SK-N-SH (cell line): ENCODE results near the gene ATP1A2. TPM values are rescaled to one million over a fixed set of nuclear protein-coding genes. Genes with fewer than 3 reads are reported as not detected.

Experiments used
- CTCF ChIA-PET: fragments of 300-600, 350-600 bp; formaldehyde crosslinking; extraction: SDS; loops from one replicate; lab custom pipeline; 2021; lab: Yijun Ruan, JAX
- POLR2A ChIA-PET: fragments of 350-600 bp; sonication (Branson Sonifier 250); formaldehyde crosslinking; extraction: SDS; loops from one replicate; lab custom pipeline; 2020; ENCODE audit warnings: antibody characterized with exemption, inconsistent platforms; lab: Yijun Ruan, JAX
- DNase-seq: peaks from one replicate; pipeline ENCODE4 v3.0.0; 2012
- H2AFZ ChIP-seq: fragments of 200-600 bp; sonication (generic); 2 replicates; pipeline ENCODE4 v1.8.1; 2016; ENCODE audit warnings: antibody characterized with exemption, mild to moderate bottlenecking, low read depth
- H3F3A ChIP-seq: fragments of 200-600 bp; sonication (generic); replicated peaks from 2 replicates; pipeline ENCODE3; 2016; ENCODE audit warnings: antibody characterized with exemption, mild to moderate bottlenecking; ENCODE audit not compliant: insufficient read depth
- H3K27ac ChIP-seq, 2 experiments: fragments of 200-500 bp in 1 of 2; fragments of 200-600 bp in 1 of 2; sonication (Bioruptor generic) in 1 of 2; sonication (generic), shearing (Covaris generic) in 1 of 2; 2 replicates each; pipeline versions ENCODE4 v1.5.1 to v1.6.1; 2014 to 2016; ENCODE audit warnings: low read depth in 2 of 2, inconsistent platforms in 1 of 2, low read length in 1 of 2, mild to moderate bottlenecking in 1 of 2, mixed read lengths in 1 of 2
- H3K27me3 ChIP-seq: fragments of 200-600 bp; sonication (generic), shearing (Covaris generic); 2 replicates; pipeline ENCODE4 v1.6.1; 2016; ENCODE audit warnings: mixed run types; ENCODE audit not compliant: insufficient read depth
- H3K36me3 ChIP-seq, 2 experiments: fragments of 200-500 bp in 1 of 2; fragments of 200-600 bp in 1 of 2; sonication (Bioruptor generic) in 1 of 2; sonication (generic) in 1 of 2; replicated peaks in 1 of 2; 2 replicates each; pipeline versions ENCODE3 to v1.5.1; 2014 to 2016; ENCODE audit warnings: low read length in 1 of 2, mild to moderate bottlenecking in 1 of 2; ENCODE audit not compliant: insufficient read depth in 2 of 2, control insufficient read depth in 1 of 2
- H3K4me1 ChIP-seq, 2 experiments: fragments of 200-500 bp in 1 of 2; fragments of 200-600 bp in 1 of 2; sonication (Bioruptor generic) in 1 of 2; sonication (generic), shearing (Covaris generic) in 1 of 2; 2 replicates each; pipeline versions ENCODE4 v1.5.1 to v1.6.1; 2014 to 2016; ENCODE audit warnings: low read depth in 1 of 2, low read length in 1 of 2, mixed run types in 1 of 2; ENCODE audit not compliant: insufficient read depth in 2 of 2, control insufficient read depth in 1 of 2
- H3K4me2 ChIP-seq: fragments of 200-600 bp; sonication (generic), shearing (Covaris generic); 2 replicates; pipeline ENCODE4 v1.6.1; 2017; ENCODE audit warnings: mixed run types
- H3K4me3 ChIP-seq, 2 experiments: fragments of 200-500 bp in 1 of 2; fragments of 200-600 bp in 1 of 2; sonication (Bioruptor generic) in 1 of 2; sonication (generic), shearing (Covaris generic) in 1 of 2; 2 replicates each; pipeline versions ENCODE4 v1.5.1 to v1.8.1; 2014 to 2016; ENCODE audit warnings: low read depth in 2 of 2, inconsistent platforms in 1 of 2, low read length in 1 of 2, mild to moderate bottlenecking in 1 of 2, mixed read lengths in 1 of 2, moderate library complexity in 1 of 2
- H3K79me2 ChIP-seq: fragments of 200-600 bp; sonication (generic); 2 replicates; pipeline ENCODE4 v1.8.1; 2017; ENCODE audit warnings: mild to moderate bottlenecking; ENCODE audit not compliant: insufficient read depth
- H3K9ac ChIP-seq: fragments of 200-600 bp; sonication (generic); 2 replicates; pipeline ENCODE4 v1.6.1; 2017; ENCODE audit warnings: mixed run types
- H3K9me2 ChIP-seq: fragments of 200-600 bp; sonication (generic); 2 replicates; pipeline ENCODE4 v1.6.1; 2017; ENCODE audit warnings: mixed run types
- H3K9me3 ChIP-seq: fragments of 200-600 bp; sonication (generic); 2 replicates; pipeline ENCODE4 v1.6.1; 2017; ENCODE audit warnings: mixed run types, mild to moderate bottlenecking, moderate library complexity
- H4K20me1 ChIP-seq: fragments of 200-600 bp; sonication (generic); 2 replicates; pipeline ENCODE4 v1.6.1; 2017; ENCODE audit warnings: mild to moderate bottlenecking, mixed run types; ENCODE audit not compliant: insufficient read depth
- CHD2 ChIP-seq: fragments of 150-350 bp; IDR thresholded peaks from 2 replicates; pipeline ENCODE4 v1.6.1; 2018; ENCODE audit warnings: low read length; ENCODE audit not compliant: partially characterized antibody
- CTCF ChIP-seq: fragments of 200-600 bp; sonication (generic); IDR thresholded peaks from 2 replicates; pipeline ENCODE4 v1.6.1; 2017; ENCODE audit warnings: antibody characterized with exemption, mild to moderate bottlenecking, moderate library complexity
- ELF1 ChIP-seq: IDR thresholded peaks from 2 replicates; pipeline ENCODE4 v1.4.0; 2012
- EP300 ChIP-seq, 2 experiments: IDR thresholded peaks; 2 replicates each; pipeline versions ENCODE4 v1.4.0 to v1.6.1; 2012; ENCODE audit warnings: borderline replicate concordance in 1 of 2, low read depth in 1 of 2, low read length in 1 of 2
- JUND ChIP-seq: IDR thresholded peaks from 2 replicates; pipeline ENCODE4 v1.4.0; 2012
- MAX ChIP-seq: IDR thresholded peaks from 2 replicates; pipeline ENCODE4 v1.4.0; 2012; ENCODE audit warnings: low read depth
- NFIC ChIP-seq: IDR thresholded peaks from 2 replicates; pipeline ENCODE4 v1.4.0; 2012; ENCODE audit warnings: borderline replicate concordance
- RAD21 ChIP-seq: IDR thresholded peaks from 2 replicates; pipeline ENCODE4 v1.6.1; 2012; ENCODE audit warnings: mild to moderate bottlenecking, low read length
- RCOR1 ChIP-seq: fragments of 150-350 bp; IDR thresholded peaks from 2 replicates; pipeline ENCODE4 v1.6.1; 2017; ENCODE audit warnings: antibody characterized with exemption, low read length
- REST ChIP-seq: IDR thresholded peaks from 2 replicates; pipeline ENCODE4 v1.6.1; 2012; ENCODE audit warnings: mild to moderate bottlenecking, low read depth, low read length, moderate library complexity
- RFX5 ChIP-seq: IDR thresholded peaks from 2 replicates; pipeline ENCODE4 v1.6.1; 2012; ENCODE audit warnings: mild to moderate bottlenecking, improper control_type of control experiment, low read length
- SIN3A ChIP-seq: IDR thresholded peaks from 2 replicates; pipeline ENCODE4 v1.6.1; 2012; ENCODE audit warnings: low read depth, mild to moderate bottlenecking, low read length, moderate library complexity, borderline replicate concordance
- SMC3 ChIP-seq: IDR thresholded peaks from 2 replicates; pipeline ENCODE4 v1.6.1; 2012; ENCODE audit warnings: low read depth, low read length, improper control_type of control experiment
- USF1 ChIP-seq: IDR thresholded peaks from 2 replicates; pipeline ENCODE4 v1.4.0; 2012; ENCODE audit warnings: low read depth, borderline replicate concordance
- YY1 ChIP-seq: IDR thresholded peaks from 2 replicates; pipeline ENCODE4 v1.4.0; 2012; ENCODE audit warnings: low read depth, mild to moderate bottlenecking
- ZBTB33 ChIP-seq: IDR thresholded peaks from 2 replicates; pipeline ENCODE4 v1.4.0; 2012; ENCODE audit warnings: low read depth, borderline replicate concordance
- WGBS: methylation state at CpG from one replicate; pipeline ENCODE4 v1.1.6; 2017; ENCODE audit warnings: low lambda C conversion rate; 5-methylcytosine and 5-hydroxymethylcytosine counted together
- polyA plus RNA-seq, 3 experiments: library from polyadenylated mRNA; depleted of rRNA; stranded (reverse); fragments of >200 nt; gene quantifications; 2 replicates each; pipeline ENCODE4 v1.2.3, GENCODE V29; 2012

ATP1A2 gene
- polyA plus RNA-seq, 1 of the 3 experiments (the other 2 are of a cell fraction): 0.07 TPM

- Histone ChIP-seq H2AFZ (0 out of 2 replicates have a peak overlapping the region, but pooled peaks have one; percentile 32), H3K4me3 (no peak overlapping the region), H3K4me2 (no peak overlapping the region), H4K20me1 (no peaks in the 10 kb centered on the region), H3K36me3 (no peaks in the 10 kb centered on the region), H3K9me3 (no peaks in the 10 kb centered on the region), H3K27ac (peak overlapping the region in 1 of 2 experiments; percentile 53; a peak in 2 of 4 replicates), H3K9me2 (no peaks in the 10 kb centered on the region), H3K79me2 (no peaks in the 10 kb centered on the region), H3F3A (no peaks in the 10 kb centered on the region), H3K9ac (no peak overlapping the region), H3K4me1 (0 out of 4 replicates have a peak, but pooled peaks cover 0 to 9% of the 10 kb centered on the region in 2 experiments), H3K27me3 (no peaks in the 10 kb centered on the region; the same call in 1 of the 2 replicates)
- ChIA-PET CTCF (interaction anchor here (0.9 to 1.9 kb wide), 7 partner anchors 13 to 142 kb away, joined by 3 to 4 read pairs (median 3); no protein-coding TSS in a partner anchor), POLR2A (no interaction called here)
- no peak for DNase-seq
- 44% methylated on average over 2 of the region's 2 CpGs for WGBS
- TF ChIP-seq SIN3A (no peak), JUND (no peak), CHD2 (no peak), MAX (no peak), RAD21 (no peak), SMC3 (no peak), REST (no peak), NFIC (no peak), RCOR1 (no peak), USF1 (no peak), EP300 (IDR thresholded peaks at IDR 0.05; ENCODE audit: borderline replicate concordance in 1 of 2, low read depth in 1 of 2, low read length in 1 of 2) (no peak)
Observed at GRCh38 chr1:160149716-160150115, 34.2 kb downstream of the ATP1A2 start.

GRCh38 chr1:160151303-160151702, 35.7 kb downstream of the ATP1A2 start, which contains the start of gene ATP1A4:
Gene ATP1A4 (plus strand): TSS chr1:160151603. CDS start chr1:160152041, 438 bp downstream.
- no peaks in the 10 kb centered on the region for H3K79me2 ChIP-seq
- no peak within 1 kb of the TSS for H3K9ac ChIP-seq
- H3K4me3 ChIP-seq: no peak within 1 kb of the TSS
- 71% methylated on average over 6 of the region's 6 CpGs for WGBS
- H3K4me2 ChIP-seq: no peak within 1 kb of the TSS
- CTCF ChIA-PET: interaction anchor here (1.6 kb wide), 1 partner anchor 42 kb away, joined by 3 read pairs; no protein-coding TSS in a partner anchor
- H3K36me3 ChIP-seq: no peaks in the 10 kb centered on the region
- H3K9me2 ChIP-seq: no peaks in the 10 kb centered on the region
- no peaks in the 10 kb centered on the region for H3F3A ChIP-seq
- DNase-seq: no peak
- no peaks in the 10 kb centered on the region; the same call in 1 of the 2 replicates for H3K27me3 ChIP-seq
- 0 out of 2 replicates have a peak within 1 kb of the TSS, but pooled peaks have one; percentile 32 for H2AFZ ChIP-seq
- H3K9me3 ChIP-seq: no peaks in the 10 kb centered on the region
- 0 out of 4 replicates have a peak, but pooled peaks cover 0 to 5% of the 10 kb centered on the region in 2 experiments for H3K4me1 ChIP-seq
- POLR2A ChIA-PET: no interaction called here
- H3K27ac ChIP-seq: no peak within 1 kb of the TSS
- no peaks in the 10 kb centered on the region for H4K20me1 ChIP-seq
- TF ChIP-seq SIN3A (no peak), RFX5 (no peak), CTCF (no peak), ZBTB33 (no peak), ELF1 (no peak), YY1 (no peak)
